SU-DHL-6 (cell line): ENCODE data around the gene TEAD1.

Experiments
- H2AFZ ChIP-seq: fragments of 200-600 bp; sonication (generic); 2 replicates; pipeline ENCODE4 v1.6.1; 2014; ENCODE audit warnings: low read depth, mild to moderate bottlenecking, moderate library complexity, mixed read lengths, antibody characterized with exemption, low read length; ENCODE audit not compliant: severe bottlenecking
- H3F3A ChIP-seq: fragments of 200-600 bp; shearing (Covaris generic); 2 replicates; pipeline ENCODE4 v1.6.0; 2016; ENCODE audit warnings: antibody characterized with exemption, mild to moderate bottlenecking; ENCODE audit not compliant: insufficient read depth
- H3K27ac ChIP-seq: fragments of 200-600 bp; sonication (generic); 2 replicates; pipeline ENCODE4 v1.5.1; 2016; ENCODE audit warnings: low read depth, mild to moderate bottlenecking, low read length, moderate library complexity, mixed read lengths
- H3K27me3 ChIP-seq: fragments of 200-600 bp; sonication (generic), shearing (Covaris generic); 2 replicates; pipeline ENCODE4 v1.6.0; 2014; ENCODE audit warnings: mild to moderate bottlenecking, low read length
- H3K36me3 ChIP-seq: fragments of 200-600 bp; sonication (generic); 2 replicates; pipeline ENCODE4 v1.6.1; 2014; ENCODE audit warnings: mild to moderate bottlenecking, low read length, mixed read lengths
- H3K4me2 ChIP-seq: fragments of 300-600, 200-600 bp; shearing (Covaris generic), sonication (generic); 2 replicates; pipeline ENCODE4 v1.6.0; 2014; ENCODE audit warnings: low read length, low read depth, mild to moderate bottlenecking; ENCODE audit not compliant: poor library complexity, severe bottlenecking
- H3K4me3 ChIP-seq: fragments of 200-600 bp; sonication (generic); 2 replicates; pipeline ENCODE4 v1.5.1; 2014; ENCODE audit warnings: antibody characterized with exemption, low read length, mild to moderate bottlenecking, mixed read lengths; ENCODE audit not compliant: insufficient read depth, poor library complexity, severe bottlenecking
- H3K79me2 ChIP-seq: fragments of 200-600 bp; sonication (generic); 2 replicates; pipeline ENCODE4 v1.6.1; 2014; ENCODE audit warnings: mild to moderate bottlenecking, low read length, moderate library complexity; ENCODE audit not compliant: insufficient read depth
- H3K9ac ChIP-seq: fragments of 200-600 bp; sonication (generic); 2 replicates; pipeline ENCODE4 v1.7.0; 2014; ENCODE audit warnings: mild to moderate bottlenecking, low read length
- H3K9me2 ChIP-seq: fragments of 200-600 bp; sonication (generic); replicated peaks from 2 replicates; pipeline ENCODE4 v1.6.1; 2014; ENCODE audit warnings: low read length; ENCODE audit not compliant: insufficient read depth
- H3K9me3 ChIP-seq: fragments of 200-600 bp; sonication (generic); 2 replicates; pipeline ENCODE4 v1.6.1; 2014; ENCODE audit warnings: low read length, mixed read lengths; ENCODE audit not compliant: insufficient read depth
- H4K20me1 ChIP-seq: fragments of 200-600 bp; sonication (generic); 2 replicates; pipeline ENCODE4 v1.6.1; 2014; ENCODE audit warnings: low read depth, mild to moderate bottlenecking, antibody characterized with exemption, low read length, moderate library complexity, mixed read lengths
- EZH2phosphoT487 ChIP-seq: fragments of 200-600 bp; sonication (generic), shearing (Covaris generic); conservative IDR thresholded peaks from 2 replicates; pipeline ENCODE4 v1.6.1; 2018; ENCODE audit warnings: mild to moderate bottlenecking, antibody characterized with exemption, low read length, moderate library complexity, mixed read lengths
- TF ChIP-seq, protein P1 (sequence below): fragments of 200-600 bp; sonication (generic); IDR thresholded peaks from one replicate; pipeline ENCODE4 v1.5.1; 2017; ENCODE audit warnings: antibody characterized with exemption, mild to moderate bottlenecking, low read length, moderate library complexity; ENCODE audit not compliant: insufficient read depth, poor library complexity, severe bottlenecking

The TEAD1 gene

DNA sequence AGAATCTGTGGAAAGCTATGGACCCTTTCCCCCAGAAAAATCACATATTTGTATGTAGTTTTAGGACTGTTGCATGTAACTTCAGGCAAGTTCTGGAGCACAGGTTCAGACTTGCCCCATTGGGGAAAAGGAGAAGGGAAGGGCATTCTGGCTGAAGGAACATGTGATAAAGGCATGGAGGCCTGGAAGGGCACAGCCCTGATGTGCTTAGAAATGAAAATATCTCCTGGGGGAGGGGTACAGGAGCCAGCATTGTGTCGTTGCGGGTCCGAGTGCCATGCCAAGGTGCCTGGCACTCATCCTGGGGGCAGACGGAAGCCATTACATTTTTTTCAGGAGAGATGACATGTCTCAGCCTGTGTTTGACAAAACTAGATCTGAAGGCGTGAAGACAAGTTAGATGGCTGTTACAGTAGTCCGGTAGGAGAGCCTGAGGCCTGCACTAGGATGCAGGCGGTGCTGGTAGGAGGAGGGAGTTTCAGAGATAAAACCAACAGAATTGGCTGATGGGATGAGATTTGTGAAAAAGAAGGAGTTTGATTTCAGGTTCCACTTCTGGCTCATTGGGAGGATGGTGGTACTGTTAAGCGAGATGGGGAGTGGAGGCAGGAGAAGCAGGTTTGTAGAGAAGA, 96.9 kb downstream of the TEAD1 start:
- H3K79me2 ChIP-seq: no peaks in the 10 kb centered on the region
- no peak overlapping the region for H3K4me2 ChIP-seq
- no peak overlapping the region for H3K4me3 ChIP-seq
- no peak overlapping the region for H3K27ac ChIP-seq
- H3K9ac ChIP-seq: no peak overlapping the region
- no peaks in the 10 kb centered on the region for H3K27me3 ChIP-seq
- no peaks in the 10 kb centered on the region for H3K9me2 ChIP-seq
- H3K9me3 ChIP-seq: no peaks in the 10 kb centered on the region
- no peaks in the 10 kb centered on the region for H4K20me1 ChIP-seq
- H2AFZ ChIP-seq: no peak overlapping the region
- H3K36me3 ChIP-seq: no peaks in the 10 kb centered on the region
- TF ChIP-seq EZH2phosphoT487: no peak
- TF ChIP-seq, protein P1, sequence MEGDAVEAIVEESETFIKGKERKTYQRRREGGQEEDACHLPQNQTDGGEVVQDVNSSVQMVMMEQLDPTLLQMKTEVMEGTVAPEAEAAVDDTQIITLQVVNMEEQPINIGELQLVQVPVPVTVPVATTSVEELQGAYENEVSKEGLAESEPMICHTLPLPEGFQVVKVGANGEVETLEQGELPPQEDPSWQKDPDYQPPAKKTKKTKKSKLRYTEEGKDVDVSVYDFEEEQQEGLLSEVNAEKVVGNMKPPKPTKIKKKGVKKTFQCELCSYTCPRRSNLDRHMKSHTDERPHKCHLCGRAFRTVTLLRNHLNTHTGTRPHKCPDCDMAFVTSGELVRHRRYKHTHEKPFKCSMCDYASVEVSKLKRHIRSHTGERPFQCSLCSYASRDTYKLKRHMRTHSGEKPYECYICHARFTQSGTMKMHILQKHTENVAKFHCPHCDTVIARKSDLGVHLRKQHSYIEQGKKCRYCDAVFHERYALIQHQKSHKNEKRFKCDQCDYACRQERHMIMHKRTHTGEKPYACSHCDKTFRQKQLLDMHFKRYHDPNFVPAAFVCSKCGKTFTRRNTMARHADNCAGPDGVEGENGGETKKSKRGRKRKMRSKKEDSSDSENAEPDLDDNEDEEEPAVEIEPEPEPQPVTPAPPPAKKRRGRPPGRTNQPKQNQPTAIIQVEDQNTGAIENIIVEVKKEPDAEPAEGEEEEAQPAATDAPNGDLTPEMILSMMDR: no peak
- no peaks in the 10 kb centered on the region for H3F3A ChIP-seq

DNA sequence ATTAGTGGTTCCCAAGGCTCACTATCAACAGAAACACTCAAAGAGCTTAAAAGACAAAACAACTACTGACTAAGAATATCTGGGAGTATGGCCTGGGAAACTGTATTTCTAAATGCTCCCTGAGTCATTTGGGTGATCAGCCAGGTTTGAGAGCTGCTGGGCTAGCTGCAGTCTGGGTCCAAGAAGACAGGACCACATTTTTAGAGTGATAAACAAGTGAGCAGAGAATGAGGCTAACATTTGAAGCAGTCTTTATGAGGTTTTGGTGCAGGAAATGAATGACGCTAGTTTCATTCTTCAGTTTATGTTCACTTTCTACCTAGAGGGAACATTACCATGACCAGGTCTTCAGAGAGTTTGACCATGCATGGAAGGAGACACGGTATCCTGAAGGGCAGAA, 97.7 kb downstream of the TEAD1 start:
- no peaks in the 10 kb centered on the region for H3K9me3 ChIP-seq
- no peaks in the 10 kb centered on the region for H3K79me2 ChIP-seq
- H3K4me2 ChIP-seq: no peak overlapping the region
- H4K20me1 ChIP-seq: no peaks in the 10 kb centered on the region
- H2AFZ ChIP-seq: no peak overlapping the region
- no peak overlapping the region for H3K27ac ChIP-seq
- H3K9ac ChIP-seq: no peak overlapping the region
- H3K27me3 ChIP-seq: no peaks in the 10 kb centered on the region
- no peaks in the 10 kb centered on the region for H3K36me3 ChIP-seq
- TF ChIP-seq EZH2phosphoT487: no peak
- TF ChIP-seq, protein P1: no peak
- no peaks in the 10 kb centered on the region for H3F3A ChIP-seq
- no peaks in the 10 kb centered on the region for H3K9me2 ChIP-seq
- no peak overlapping the region for H3K4me3 ChIP-seq

DNA sequence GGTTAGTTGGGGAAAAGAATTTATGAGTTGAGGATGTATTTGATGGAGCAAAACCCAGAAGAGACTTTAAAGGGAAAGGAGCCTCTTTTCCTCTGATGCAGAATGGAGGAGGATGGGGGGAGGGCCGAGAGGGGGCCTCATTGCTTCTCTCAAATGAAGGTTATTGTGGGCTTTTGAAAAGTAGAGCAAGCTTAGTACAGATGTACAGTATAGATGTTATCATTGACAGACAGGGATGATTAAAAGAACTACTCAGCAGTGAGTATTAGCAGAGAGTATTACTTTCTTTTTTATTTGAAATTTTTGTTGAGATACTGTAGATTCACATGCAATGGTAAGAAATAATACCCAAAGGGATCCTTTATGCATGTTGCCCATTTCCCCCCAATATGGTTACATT, 98.1 kb downstream of the TEAD1 start:
- no peak for TF ChIP-seq EZH2phosphoT487
- TF ChIP-seq, protein P1: no peak
- Histone ChIP-seq H4K20me1 (no peaks in the 10 kb centered on the region), H3F3A (no peaks in the 10 kb centered on the region), H3K79me2 (no peaks in the 10 kb centered on the region), H3K36me3 (no peaks in the 10 kb centered on the region), H3K4me3 (no peak overlapping the region), H3K9ac (no peak overlapping the region), H3K27ac (no peak overlapping the region), H3K9me3 (no peaks in the 10 kb centered on the region), H3K27me3 (no peaks in the 10 kb centered on the region), H3K9me2 (no peaks in the 10 kb centered on the region), H2AFZ (no peak overlapping the region), H3K4me2 (no peak overlapping the region)
